A204.1 (cell line): ENCODE measurements around the gene ZNG1B.
"Not testable (repeated sequence)": the region's sequence is repeated elsewhere in the genome, so short reads cannot be mapped to it uniquely, and the experiment has no call there.

Experiments
- FAIRE-seq: peaks from 2 replicates; lab custom pipeline; 2012; peaks lifted over from hg19 to GRCh38; lab: Jason Lieb, UNC

The ZNG1B gene

GRCh38 chr2:113503094-113504042 lies 65.9 kb downstream of the ZNG1B start:
- not testable (repeated sequence) for FAIRE-seq

DNA sequence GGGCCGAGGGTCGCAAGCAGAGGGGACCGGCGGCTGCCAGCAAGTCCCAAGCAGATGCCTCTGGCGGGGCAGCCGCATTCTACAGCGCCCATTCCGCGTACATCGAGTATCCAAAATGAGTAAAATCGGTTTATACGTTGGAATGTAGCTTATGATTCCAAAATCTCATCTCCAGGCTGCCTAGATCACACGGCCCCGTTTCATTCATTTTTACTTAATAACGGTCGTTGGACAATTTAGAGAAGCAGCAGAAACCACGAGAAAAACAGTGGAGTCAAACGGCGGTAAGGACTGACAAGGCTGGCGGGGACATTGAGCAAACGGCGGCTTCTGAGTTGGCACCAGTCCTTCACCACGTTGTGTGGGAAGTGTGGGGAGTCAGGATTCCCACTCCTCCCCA lies 66.6 kb downstream of the ZNG1B start:
- FAIRE-seq = not testable (repeated sequence)

DNA sequence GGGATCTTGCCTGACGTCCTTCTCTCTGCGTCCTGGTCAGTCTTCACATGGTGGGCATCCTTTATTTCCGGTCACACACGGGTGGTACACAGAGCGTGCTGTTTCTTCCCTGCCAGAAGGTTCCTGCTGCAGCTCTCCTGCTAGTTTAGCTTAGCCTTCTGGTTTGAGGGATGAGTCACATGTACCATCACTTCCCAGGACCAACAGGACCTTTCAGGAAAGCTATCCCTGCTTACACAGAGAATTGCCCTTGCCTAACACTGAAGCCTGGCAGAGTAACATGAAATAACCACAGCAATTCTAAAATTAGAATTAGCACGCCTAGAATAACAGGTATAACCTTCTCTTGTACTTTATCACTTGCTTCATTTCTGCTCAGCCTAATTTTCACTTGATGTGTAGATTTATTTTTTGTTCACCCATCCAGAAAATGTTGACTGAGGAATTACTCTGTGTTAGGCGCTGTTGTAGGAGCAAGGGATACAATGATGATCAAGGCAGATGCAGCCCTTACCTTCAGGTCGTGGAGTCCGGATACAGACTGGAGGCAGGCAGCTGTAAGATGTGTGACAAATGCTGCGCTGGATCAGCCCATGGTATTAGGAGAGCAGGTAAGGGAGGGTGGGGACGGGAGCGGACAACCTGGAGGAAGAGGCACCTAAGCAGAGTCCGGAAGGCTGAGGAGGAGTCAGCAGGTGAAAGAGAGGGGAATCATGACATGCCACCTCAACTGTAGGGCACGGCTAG lies 70.1 kb downstream of the ZNG1B start:
- not testable (repeated sequence) for FAIRE-seq

DNA sequence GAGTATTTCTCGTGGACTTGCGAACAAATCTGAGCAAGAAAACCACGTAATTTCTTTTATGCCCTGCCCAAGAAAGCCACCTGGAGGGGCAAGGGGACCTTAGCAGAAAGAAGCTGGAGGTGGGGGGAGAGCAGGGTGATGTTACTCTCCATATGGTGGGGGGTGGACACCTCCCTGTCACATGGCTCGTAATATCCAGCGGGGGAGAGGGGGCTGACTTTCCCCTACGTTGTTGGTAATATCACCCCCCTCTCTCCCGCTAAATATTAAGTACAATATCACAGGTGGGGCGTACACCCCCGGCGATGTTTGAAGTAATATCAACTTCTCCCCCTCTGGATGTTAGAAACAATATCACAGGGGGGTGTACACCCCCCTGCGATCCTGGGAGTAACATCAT lies 70.7 kb downstream of the ZNG1B start:
- not testable (repeated sequence) for FAIRE-seq

GRCh38 chr2:113510913-113511312 lies 73.4 kb downstream of the ZNG1B start:
- FAIRE-seq = not testable (repeated sequence)

GRCh38 chr2:113511859-113512258 lies 74.4 kb downstream of the ZNG1B start:
- not testable (repeated sequence) for FAIRE-seq

DNA sequence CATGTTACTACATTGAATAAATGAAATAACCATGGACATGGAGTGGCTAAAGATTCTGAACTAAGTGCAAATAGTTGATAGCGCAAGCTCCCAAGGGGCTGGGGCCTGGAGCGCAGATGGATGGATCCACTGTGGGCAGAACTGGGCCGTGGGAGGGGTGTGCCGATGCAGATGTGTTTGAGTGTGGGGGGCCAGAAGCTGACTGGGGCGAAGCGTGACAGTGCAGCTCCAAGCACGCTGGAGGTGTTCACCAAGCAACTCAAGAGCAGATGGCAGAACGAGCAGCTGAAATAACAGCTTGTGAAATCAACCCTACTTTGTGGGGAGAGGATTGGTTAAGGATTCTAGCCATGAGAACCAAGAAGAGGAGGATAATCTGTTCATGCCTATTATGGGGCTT lies 78.0 kb downstream of the ZNG1B start:
- not testable (repeated sequence) for FAIRE-seq

- not testable (repeated sequence) for FAIRE-seq
Measured at GRCh38 chr2:113515995-113516394, 78.5 kb downstream of the ZNG1B start.

GRCh38 chr2:113517025-113517424 lies 79.5 kb downstream of the ZNG1B start:
- not testable (repeated sequence) for FAIRE-seq

DNA sequence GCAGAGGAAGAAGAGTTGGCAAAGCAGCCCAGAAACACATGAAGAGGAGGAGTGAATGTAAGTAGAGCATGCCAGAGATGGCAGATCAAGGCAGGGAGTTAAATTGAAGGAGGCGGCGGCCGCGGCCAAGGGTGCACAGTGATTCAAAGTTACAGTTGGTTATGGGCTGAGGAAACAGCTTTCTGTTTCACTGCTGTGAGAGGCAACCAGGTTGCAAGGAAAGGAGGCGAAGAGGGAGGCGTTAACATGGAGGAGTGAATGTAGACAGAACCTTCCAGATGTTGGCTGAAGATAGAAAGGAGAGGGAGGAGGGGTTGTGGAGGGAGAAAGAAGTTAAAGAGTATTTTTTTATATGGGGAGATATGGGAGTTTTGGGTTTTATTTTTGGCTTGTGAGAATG lies 83.3 kb downstream of the ZNG1B start:
- FAIRE-seq = not testable (repeated sequence)

- not testable (repeated sequence) for FAIRE-seq
Measured at GRCh38 chr2:113521492-113521891, 84.0 kb downstream of the ZNG1B start.

DNA sequence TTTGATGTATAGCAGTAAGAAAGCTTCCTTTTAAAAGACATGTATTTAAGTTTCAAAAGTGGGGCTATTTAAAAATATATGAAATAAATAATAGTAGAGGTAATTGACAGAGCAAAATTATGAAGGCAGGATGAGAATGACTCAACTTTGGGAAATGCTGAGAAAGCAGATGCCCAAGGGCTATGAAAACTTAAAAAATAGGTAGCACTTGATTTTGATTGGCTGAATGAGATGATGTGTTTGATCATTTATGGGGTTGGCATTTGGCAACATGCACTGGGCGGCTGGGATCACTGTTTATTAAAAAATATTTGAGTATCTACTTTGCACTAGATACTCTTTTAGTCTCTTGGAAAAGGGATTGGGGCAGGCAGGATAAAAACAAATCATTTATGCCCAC lies 87.5 kb downstream of the ZNG1B start:
- FAIRE-seq = not testable (repeated sequence)

- FAIRE-seq = not testable (repeated sequence)
Measured at GRCh38 chr2:113527350-113528045, 90.0 kb downstream of the ZNG1B start.

- not testable (repeated sequence) for FAIRE-seq
Measured at GRCh38 chr2:113528126-113528525, 90.6 kb downstream of the ZNG1B start.

DNA sequence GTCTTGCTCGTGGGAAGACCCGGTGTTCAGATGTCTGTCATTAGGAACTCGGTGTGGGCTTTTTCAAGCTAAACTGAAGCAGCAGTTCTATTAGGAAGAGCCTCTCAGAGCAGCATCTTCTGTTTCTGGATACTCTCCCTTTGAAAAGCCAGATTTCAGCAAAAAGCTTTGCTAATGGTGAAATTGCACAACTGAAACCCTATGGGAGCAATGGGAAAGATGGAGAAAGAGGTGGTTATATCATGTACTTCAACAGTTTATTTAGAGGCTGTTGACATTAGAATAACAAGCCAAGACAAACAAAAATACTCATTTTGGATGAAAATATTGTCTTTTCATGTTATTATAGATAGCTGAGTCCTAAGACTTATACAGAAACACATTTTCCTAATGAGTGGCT lies 91.4 kb downstream of the ZNG1B start:
- not testable (repeated sequence) for FAIRE-seq

DNA sequence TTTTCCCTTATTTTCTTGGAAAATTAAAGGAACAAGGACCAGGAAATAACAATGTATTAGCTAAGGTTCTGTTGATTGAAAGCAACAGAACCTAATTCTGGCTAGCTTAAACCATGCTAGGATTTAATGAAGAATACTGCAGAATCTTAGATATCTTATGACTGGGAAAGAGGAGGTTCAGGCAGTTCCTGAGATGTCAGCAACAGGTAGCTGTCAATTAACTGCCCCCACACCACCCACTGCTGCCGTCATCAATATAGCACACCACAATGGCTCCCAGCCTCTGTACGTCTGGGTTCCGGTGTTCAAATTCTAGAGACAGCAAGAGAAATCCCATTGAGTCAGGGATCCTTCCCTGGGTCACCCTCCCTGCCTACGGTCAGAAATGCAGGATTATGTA lies 95.5 kb downstream of the ZNG1B start:
- FAIRE-seq = not testable (repeated sequence)

DNA sequence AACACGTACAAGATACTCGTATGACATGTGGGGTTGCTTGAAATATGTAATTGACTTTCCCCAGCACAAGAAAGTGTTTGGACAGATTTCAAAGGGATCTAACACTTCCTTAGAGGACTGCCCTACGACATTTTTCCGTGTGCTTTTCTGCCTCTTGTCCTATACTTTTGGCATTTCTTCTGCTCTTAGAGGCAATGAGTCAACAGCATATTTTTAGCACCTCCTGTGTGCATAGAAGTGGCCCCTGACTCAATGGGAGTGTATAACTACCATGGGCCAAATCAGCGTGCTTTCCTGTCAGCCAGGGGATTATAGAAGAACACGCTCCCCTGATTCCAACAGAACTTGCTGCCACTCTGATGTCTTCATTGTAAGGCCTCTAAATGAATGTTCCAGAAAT lies 99.1 kb downstream of the ZNG1B start:
- not testable (repeated sequence) for FAIRE-seq

- not testable (repeated sequence) for FAIRE-seq
Measured at GRCh38 chr2:113540834-113541203, 103.3 kb downstream of the ZNG1B start.

- FAIRE-seq = not testable (repeated sequence)
Measured at GRCh38 chr2:113541204-113541975, 103.9 kb downstream of the ZNG1B start.

- FAIRE-seq = not testable (repeated sequence)
Measured at GRCh38 chr2:113541976-113542485, 104.5 kb downstream of the ZNG1B start.

- FAIRE-seq = not testable (repeated sequence)
Measured at GRCh38 chr2:113542529-113542928, 105.0 kb downstream of the ZNG1B start.
